ENCODE results near the gene DACT2. TPM values are rescaled to one million over a fixed set of nuclear protein-coding genes. Genes with fewer than 3 reads are reported as not detected.
"Not testable (repeated sequence)": the region's sequence is repeated elsewhere in the genome, so short reads cannot be mapped to it uniquely, and the experiment has no call there.

The DACT2 gene
- total RNA-seq, 1 donor from 2014 or later, result 0.36 TPM

DNA sequence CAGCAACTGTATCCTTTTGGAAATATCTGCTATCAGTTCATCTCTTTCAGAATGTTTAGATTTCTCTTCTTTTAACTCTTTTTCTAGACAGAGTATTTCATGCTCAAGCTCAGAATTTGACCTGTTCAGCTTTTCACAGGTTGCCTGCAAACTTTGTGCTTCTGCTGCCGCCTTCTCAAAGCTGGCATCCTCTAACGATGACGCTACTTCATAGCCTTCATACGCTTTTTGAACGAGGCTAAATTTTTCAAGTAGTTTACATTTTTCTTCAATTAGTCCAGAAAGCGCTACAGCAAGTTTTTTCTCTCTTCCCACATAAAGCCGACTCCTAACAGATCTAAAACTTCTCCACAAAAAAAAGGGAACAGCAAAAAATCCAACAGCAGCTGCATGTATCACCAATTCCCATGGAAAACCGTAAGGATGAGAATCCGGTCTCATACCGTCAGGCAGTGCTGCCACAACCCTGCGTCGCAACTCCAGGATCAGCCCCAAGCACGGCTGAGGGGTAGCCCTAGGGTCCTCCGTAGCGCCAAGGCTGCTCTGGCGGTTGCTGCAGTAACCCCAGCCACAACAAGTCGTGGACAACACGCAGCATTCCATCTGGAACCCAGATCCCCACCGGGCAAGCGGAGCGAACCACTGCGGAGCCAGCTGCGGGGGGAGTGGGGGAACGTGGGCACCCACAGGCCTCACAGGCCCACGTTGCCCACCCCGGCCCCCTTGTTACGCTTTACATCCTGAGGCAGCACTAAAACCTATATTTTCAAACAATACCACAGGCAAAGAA, 30.6 kb downstream of the DACT2 start:
- no peak overlapping the region for H3K4me3 ChIP-seq
- no peak overlapping the region for H3K9ac ChIP-seq
- Mint-ChIP-seq H3K36me3 (no peaks in the 10 kb centered on the region), H3K4me3 (no peak overlapping the region), H3K9me3 (peaks cover 3% of the 10 kb centered on the region), H3K27ac (no peak overlapping the region), H3K27me3 (ENCODE audit: insufficient read depth, low read depth) (peaks cover 2% of the 10 kb centered on the region), H3K4me1 (no peaks in the 10 kb centered on the region)
- H4K20me1 ChIP-seq (ENCODE audit: low read depth), result no peaks in the 10 kb centered on the region
- TF ChIP-seq EZH2phosphoT487 (IDR thresholded peaks at IDR 0.05) (no peak), EZH2 (IDR thresholded peaks at IDR 0.05) (no peak)
- TF ChIP-seq, protein P1, sequence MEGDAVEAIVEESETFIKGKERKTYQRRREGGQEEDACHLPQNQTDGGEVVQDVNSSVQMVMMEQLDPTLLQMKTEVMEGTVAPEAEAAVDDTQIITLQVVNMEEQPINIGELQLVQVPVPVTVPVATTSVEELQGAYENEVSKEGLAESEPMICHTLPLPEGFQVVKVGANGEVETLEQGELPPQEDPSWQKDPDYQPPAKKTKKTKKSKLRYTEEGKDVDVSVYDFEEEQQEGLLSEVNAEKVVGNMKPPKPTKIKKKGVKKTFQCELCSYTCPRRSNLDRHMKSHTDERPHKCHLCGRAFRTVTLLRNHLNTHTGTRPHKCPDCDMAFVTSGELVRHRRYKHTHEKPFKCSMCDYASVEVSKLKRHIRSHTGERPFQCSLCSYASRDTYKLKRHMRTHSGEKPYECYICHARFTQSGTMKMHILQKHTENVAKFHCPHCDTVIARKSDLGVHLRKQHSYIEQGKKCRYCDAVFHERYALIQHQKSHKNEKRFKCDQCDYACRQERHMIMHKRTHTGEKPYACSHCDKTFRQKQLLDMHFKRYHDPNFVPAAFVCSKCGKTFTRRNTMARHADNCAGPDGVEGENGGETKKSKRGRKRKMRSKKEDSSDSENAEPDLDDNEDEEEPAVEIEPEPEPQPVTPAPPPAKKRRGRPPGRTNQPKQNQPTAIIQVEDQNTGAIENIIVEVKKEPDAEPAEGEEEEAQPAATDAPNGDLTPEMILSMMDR (IDR thresholded peaks at IDR 0.05), result no peak
- H3K27ac ChIP-seq, result no peak overlapping the region
- no peaks in the 10 kb centered on the region for H3K36me3 ChIP-seq
- DNase-seq (ENCODE audit: low spot score), result no peak
- no peaks in the 10 kb centered on the region for H3K9me3 ChIP-seq (ENCODE audit: low read depth)
- no peak overlapping the region for H2AFZ ChIP-seq (replicated peaks)
- no peaks in the 10 kb centered on the region for H3K27me3 ChIP-seq
- H3K79me2 ChIP-seq (ENCODE audit: low read depth), result no peaks in the 10 kb centered on the region
- H3K4me1 ChIP-seq, result no peaks in the 10 kb centered on the region
- no peaks in the 10 kb centered on the region for H3F3A ChIP-seq (ENCODE audit: low read depth)
- no peak overlapping the region for H3K4me2 ChIP-seq

DNA sequence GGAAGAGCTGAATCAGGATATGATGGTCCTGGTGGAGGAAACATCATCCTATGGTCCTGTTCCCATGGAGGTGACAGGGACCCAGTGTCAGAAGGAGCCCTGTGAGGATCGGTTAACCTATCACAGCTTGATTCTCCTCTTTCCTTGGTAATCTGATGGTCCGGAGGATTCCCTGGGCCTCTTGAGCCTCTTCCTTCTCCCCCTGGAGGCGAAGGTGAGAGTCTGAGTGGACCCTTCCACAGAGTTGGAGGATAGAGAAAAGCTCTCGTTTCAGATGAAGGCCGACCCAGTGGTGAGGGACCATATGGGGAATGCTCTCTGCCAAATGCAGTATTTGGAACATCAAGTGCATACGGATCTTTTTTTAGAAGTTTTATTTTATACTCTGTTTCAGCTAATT, 32.1 kb downstream of the DACT2 start:
- H3K36me3 ChIP-seq; H3K9ac ChIP-seq; H3K27ac Mint-ChIP-seq; H3K4me1 Mint-ChIP-seq; H3K4me3 Mint-ChIP-seq; H3K4me3 ChIP-seq; H3K9me3 Mint-ChIP-seq; H3K4me1 ChIP-seq; H3K27me3 Mint-ChIP-seq (ENCODE audit: insufficient read depth, low read depth); H4K20me1 ChIP-seq (ENCODE audit: low read depth); H2AFZ ChIP-seq (replicated peaks); H3K27me3 ChIP-seq; H3K36me3 Mint-ChIP-seq; H3K9me3 ChIP-seq (ENCODE audit: low read depth); DNase-seq (ENCODE audit: low spot score); H3F3A ChIP-seq (ENCODE audit: low read depth); H3K27ac ChIP-seq; H3K79me2 ChIP-seq (ENCODE audit: low read depth); H3K4me2 ChIP-seq: not testable (repeated sequence)

DNA sequence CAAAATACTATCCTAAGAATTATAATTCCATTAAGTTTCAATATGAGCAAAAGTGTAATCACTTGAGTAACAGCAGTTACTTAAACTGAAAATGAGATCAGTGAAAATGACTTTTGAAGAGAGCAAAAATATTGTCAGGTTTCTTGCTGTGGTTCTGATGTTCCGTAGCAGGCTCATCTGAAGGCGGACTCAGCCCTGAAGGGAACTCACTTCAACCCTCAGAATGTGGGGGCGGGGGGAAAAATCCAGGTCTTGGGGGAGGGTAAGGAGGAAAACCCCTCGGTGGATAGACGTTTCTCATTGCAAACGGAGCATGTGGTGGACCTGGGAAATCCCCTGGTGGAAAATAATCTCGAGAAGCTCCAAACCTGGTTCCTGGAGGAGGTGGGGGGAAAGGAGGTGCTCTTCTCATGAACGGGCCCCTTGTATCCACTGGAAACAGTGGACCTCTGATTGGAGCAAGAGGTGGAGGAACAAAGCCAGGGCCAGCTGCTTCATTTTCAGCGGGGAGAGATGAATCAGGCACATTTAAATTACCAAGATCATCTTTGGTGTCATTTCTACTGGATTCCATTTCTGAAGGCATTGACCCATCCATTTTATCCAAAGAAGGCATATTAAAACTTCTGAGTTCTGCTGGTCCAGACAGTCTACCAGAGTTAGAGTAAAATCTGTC, 32.7 kb downstream of the DACT2 start:
- not testable (repeated sequence) for H3K9ac ChIP-seq; H3K27ac Mint-ChIP-seq; H3K27me3 Mint-ChIP-seq (ENCODE audit: insufficient read depth, low read depth); H3K4me3 Mint-ChIP-seq; H3K36me3 ChIP-seq; H3K36me3 Mint-ChIP-seq; DNase-seq (ENCODE audit: low spot score); H3F3A ChIP-seq (ENCODE audit: low read depth); H4K20me1 ChIP-seq (ENCODE audit: low read depth); H3K79me2 ChIP-seq (ENCODE audit: low read depth); H3K4me1 ChIP-seq; H3K4me3 ChIP-seq; H3K4me2 ChIP-seq; H3K27ac ChIP-seq; H3K27me3 ChIP-seq; H3K9me3 Mint-ChIP-seq; H3K9me3 ChIP-seq (ENCODE audit: low read depth); H2AFZ ChIP-seq (replicated peaks); H3K4me1 Mint-ChIP-seq

DNA sequence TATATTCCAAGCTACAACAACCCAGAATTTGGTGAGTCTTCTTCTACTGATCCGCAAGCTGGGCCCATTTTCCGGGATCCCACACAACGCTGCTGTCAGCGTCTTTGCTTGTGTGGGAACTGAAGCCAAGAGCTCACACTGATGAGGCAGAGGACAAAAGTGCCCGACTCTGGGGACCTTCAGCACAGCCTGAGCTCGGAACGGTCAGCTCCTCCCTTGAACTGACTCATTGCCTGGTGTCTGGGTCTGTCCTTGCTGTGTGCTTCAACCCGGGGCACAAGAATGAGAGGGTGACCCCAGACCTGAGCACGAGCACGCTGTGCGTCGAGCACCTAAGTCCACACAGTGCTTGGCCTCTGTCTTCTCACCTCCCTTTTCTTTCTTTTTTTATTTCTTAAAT, 33.5 kb downstream of the DACT2 start:
- Histone ChIP-seq H3K4me1 (no peaks in the 10 kb centered on the region), H3K4me2 (no peak overlapping the region), H3K4me3 (no peak overlapping the region), H3K36me3 (no peaks in the 10 kb centered on the region), H3K27me3 (no peaks in the 10 kb centered on the region), H3K27ac (no peak overlapping the region), H3F3A (ENCODE audit: low read depth) (no peaks in the 10 kb centered on the region), H4K20me1 (ENCODE audit: low read depth) (no peaks in the 10 kb centered on the region), H2AFZ (replicated peaks) (no peak overlapping the region), H3K9ac (no peak overlapping the region), H3K79me2 (ENCODE audit: low read depth) (no peaks in the 10 kb centered on the region), H3K9me3 (ENCODE audit: low read depth) (no peaks in the 10 kb centered on the region)
- H3K9me3 Mint-ChIP-seq, result peaks cover 3% of the 10 kb centered on the region
- peaks cover 3% of the 10 kb centered on the region for H3K27me3 Mint-ChIP-seq (ENCODE audit: insufficient read depth, low read depth)
- no peaks in the 10 kb centered on the region for H3K36me3 Mint-ChIP-seq
- no peak for TF ChIP-seq EZH2 (IDR thresholded peaks at IDR 0.05)
- TF ChIP-seq, protein P1 (IDR thresholded peaks at IDR 0.05), result no peak
- no peak for TF ChIP-seq EZH2phosphoT487 (IDR thresholded peaks at IDR 0.05)
- H3K27ac Mint-ChIP-seq, result no peak overlapping the region
- H3K4me3 Mint-ChIP-seq, result no peak overlapping the region
- no peak for DNase-seq (ENCODE audit: low spot score)
- H3K4me1 Mint-ChIP-seq, result peaks cover 1% of the 10 kb centered on the region

Data from neural progenitor cell (in vitro differentiated cells).